Measurements from ENCODE around the gene KLHL11.

The KLHL11 gene

GRCh38 chr17:41825175-41825845, 39.9 kb downstream of the KLHL11 start:
- TF ChIP-seq ZFX (IDR thresholded peaks at IDR 0.05) (no peak), CTCF (conservative IDR thresholded peaks at IDR 0.05) (no peak)
- H3K27ac ChIP-seq: no peak overlapping the region

GRCh38 chr17:41824086-41824485, 41.1 kb downstream of the KLHL11 start:
- no peak overlapping the region for H3K27ac ChIP-seq
- TF ChIP-seq ZFX (IDR thresholded peaks at IDR 0.05) (no peak), CTCF (conservative IDR thresholded peaks at IDR 0.05) (no peak)

GRCh38 chr17:41823580-41823979, 41.6 kb downstream of the KLHL11 start:
- H3K27ac ChIP-seq: no peak overlapping the region
- TF ChIP-seq ZFX (IDR thresholded peaks at IDR 0.05) (no peak), CTCF (conservative IDR thresholded peaks at IDR 0.05) (no peak)

GRCh38 chr17:41823141-41823524, 42.1 kb downstream of the KLHL11 start:
- no peak for TF ChIP-seq CTCF (conservative IDR thresholded peaks at IDR 0.05)
- TF ChIP-seq ZFX (IDR thresholded peaks at IDR 0.05): no peak
- H3K27ac ChIP-seq: no peak overlapping the region

GRCh38 chr17:41822216-41823140, 42.7 kb downstream of the KLHL11 start:
- TF ChIP-seq ZFX (IDR thresholded peaks at IDR 0.05) (no peak), CTCF (conservative IDR thresholded peaks at IDR 0.05) (no peak)
- no peak overlapping the region for H3K27ac ChIP-seq

- H3K27ac ChIP-seq: no peak overlapping the region
- TF ChIP-seq CTCF (conservative IDR thresholded peaks at IDR 0.05) (no peak), ZFX (IDR thresholded peaks at IDR 0.05) (no peak)
Observed at GRCh38 chr17:41821776-41822175, 43.4 kb downstream of the KLHL11 start.

GRCh38 chr17:41818024-41818423, 47.2 kb downstream of the KLHL11 start:
- no peak for TF ChIP-seq ZFX (IDR thresholded peaks at IDR 0.05)
- no peak overlapping the region for H3K27ac ChIP-seq

Measured in C4-2B (cell line).